ENCODE results near the gene RHEX.
"Not testable (repeated sequence)": the region's sequence is repeated elsewhere in the genome, so short reads cannot be mapped to it uniquely, and the experiment has no call there.

Gene RHEX

GRCh38 chr1:206055069-206055625 is 2.2 kb downstream of the RHEX start:
- ATAC-seq (replicated peaks; ENCODE audit: extremely low read depth, poor library complexity, severe bottlenecking); H3K27me3 Mint-ChIP-seq; H3K9me3 Mint-ChIP-seq; H3K36me3 Mint-ChIP-seq (ENCODE audit: insufficient read depth); H3K27ac Mint-ChIP-seq (ENCODE audit: low read depth); DNase-seq (ENCODE audit: low spot score in 2 of 2); H3K4me3 Mint-ChIP-seq; H3K4me1 Mint-ChIP-seq: not testable (repeated sequence)

GRCh38 chr1:206055639-206056323 is 2.8 kb downstream of the RHEX start:
- not testable (repeated sequence) for H3K27ac Mint-ChIP-seq (ENCODE audit: low read depth); H3K4me3 Mint-ChIP-seq

GRCh38 chr1:206058289-206058926 is 5.4 kb downstream of the RHEX start:
- not testable (repeated sequence) for ATAC-seq (replicated peaks; ENCODE audit: extremely low read depth, poor library complexity, severe bottlenecking); H3K27me3 Mint-ChIP-seq; H3K27ac Mint-ChIP-seq (ENCODE audit: low read depth); H3K4me1 Mint-ChIP-seq; DNase-seq (ENCODE audit: low spot score in 2 of 2); H3K4me3 Mint-ChIP-seq; H3K9me3 Mint-ChIP-seq; H3K36me3 Mint-ChIP-seq (ENCODE audit: insufficient read depth)

More at GRCh38 chr1:206055639-206056323, 2.8 kb downstream of the RHEX start:
- not testable (repeated sequence) for H3K9me3 Mint-ChIP-seq; ATAC-seq (replicated peaks; ENCODE audit: extremely low read depth, poor library complexity, severe bottlenecking); DNase-seq (ENCODE audit: low spot score in 2 of 2); H3K27me3 Mint-ChIP-seq; H3K4me1 Mint-ChIP-seq; H3K36me3 Mint-ChIP-seq (ENCODE audit: insufficient read depth)

- no peaks in the 10 kb centered on the region for H3K36me3 Mint-ChIP-seq (ENCODE audit: insufficient read depth)
- DNase-seq (ENCODE audit: low spot score in 2 of 2) (no peak), ATAC-seq (replicated peaks; ENCODE audit: extremely low read depth, poor library complexity, severe bottlenecking) (no peak)
- no peak overlapping the region for H3K4me3 Mint-ChIP-seq
- H3K27me3 Mint-ChIP-seq = no peaks in the 10 kb centered on the region
- no peaks in the 10 kb centered on the region for H3K4me1 Mint-ChIP-seq
- no peak overlapping the region for H3K27ac Mint-ChIP-seq (ENCODE audit: low read depth)
- peaks cover 4% of the 10 kb centered on the region for H3K9me3 Mint-ChIP-seq
Measured at GRCh38 chr1:206058927-206059292, 5.9 kb downstream of the RHEX start.

- Mint-ChIP-seq H3K27me3 (no peaks in the 10 kb centered on the region), H3K27ac (ENCODE audit: low read depth) (no peak overlapping the region), H3K4me3 (no peak overlapping the region), H3K4me1 (no peaks in the 10 kb centered on the region), H3K9me3 (peaks cover 4% of the 10 kb centered on the region), H3K36me3 (ENCODE audit: insufficient read depth) (no peaks in the 10 kb centered on the region)
- ATAC-seq (replicated peaks; ENCODE audit: extremely low read depth, poor library complexity, severe bottlenecking) = no peak
- DNase-seq (ENCODE audit: low spot score in 2 of 2) = no peak
Measured at GRCh38 chr1:206059355-206059915, 6.5 kb downstream of the RHEX start.

- ATAC-seq (replicated peaks; ENCODE audit: extremely low read depth, poor library complexity, severe bottlenecking) (no peak), DNase-seq (ENCODE audit: low spot score in 2 of 2) (no peak)
- Mint-ChIP-seq H3K36me3 (ENCODE audit: insufficient read depth) (no peaks in the 10 kb centered on the region), H3K27ac (ENCODE audit: low read depth) (no peak overlapping the region), H3K4me1 (no peaks in the 10 kb centered on the region), H3K9me3 (peaks cover 4% of the 10 kb centered on the region), H3K27me3 (no peaks in the 10 kb centered on the region), H3K4me3 (no peak overlapping the region)
Measured at GRCh38 chr1:206060844-206061243, 7.9 kb downstream of the RHEX start.

- no peak overlapping the region for H3K4me3 Mint-ChIP-seq
Measured at GRCh38 chr1:206062464-206062863, 9.5 kb downstream of the RHEX start.

GRCh38 chr1:206064001-206064400 is 11.0 kb downstream of the RHEX start:
- not testable (repeated sequence) for H3K4me3 Mint-ChIP-seq; ATAC-seq (replicated peaks; ENCODE audit: extremely low read depth, poor library complexity, severe bottlenecking); H3K27ac Mint-ChIP-seq (ENCODE audit: low read depth); H3K4me1 Mint-ChIP-seq; H3K36me3 Mint-ChIP-seq (ENCODE audit: insufficient read depth); DNase-seq (ENCODE audit: low spot score in 2 of 2); H3K9me3 Mint-ChIP-seq; H3K27me3 Mint-ChIP-seq

More at GRCh38 chr1:206062464-206062863, 9.5 kb downstream of the RHEX start:
- DNase-seq (ENCODE audit: low spot score in 2 of 2) (no peak), ATAC-seq (replicated peaks; ENCODE audit: extremely low read depth, poor library complexity, severe bottlenecking) (no peak)
- Mint-ChIP-seq H3K4me1 (no peaks in the 10 kb centered on the region), H3K27ac (ENCODE audit: low read depth) (no peak overlapping the region), H3K27me3 (no peaks in the 10 kb centered on the region), H3K9me3 (peaks cover 4% of the 10 kb centered on the region), H3K36me3 (ENCODE audit: insufficient read depth) (peaks cover 1% of the 10 kb centered on the region)

GRCh38 chr1:206064501-206064900 is 11.5 kb downstream of the RHEX start:
- H3K9me3 Mint-ChIP-seq; H3K27me3 Mint-ChIP-seq; H3K36me3 Mint-ChIP-seq (ENCODE audit: insufficient read depth); H3K4me3 Mint-ChIP-seq; H3K4me1 Mint-ChIP-seq; H3K27ac Mint-ChIP-seq (ENCODE audit: low read depth); DNase-seq (ENCODE audit: low spot score in 2 of 2); ATAC-seq (replicated peaks; ENCODE audit: extremely low read depth, poor library complexity, severe bottlenecking): not testable (repeated sequence)

GRCh38 chr1:206065547-206066145 is 12.7 kb downstream of the RHEX start:
- no peak for DNase-seq (ENCODE audit: low spot score in 2 of 2)
- no peaks in the 10 kb centered on the region for H3K4me1 Mint-ChIP-seq
- H3K27ac Mint-ChIP-seq (ENCODE audit: low read depth) = no peak overlapping the region
- H3K36me3 Mint-ChIP-seq (ENCODE audit: insufficient read depth) = peaks cover 1% of the 10 kb centered on the region
- no peaks in the 10 kb centered on the region for H3K27me3 Mint-ChIP-seq
- no peak overlapping the region for H3K4me3 Mint-ChIP-seq
- peaks cover 4% of the 10 kb centered on the region for H3K9me3 Mint-ChIP-seq
- no peak for ATAC-seq (replicated peaks; ENCODE audit: extremely low read depth, poor library complexity, severe bottlenecking)

- no peak for DNase-seq (ENCODE audit: low spot score in 2 of 2)
- no peak for ATAC-seq (replicated peaks; ENCODE audit: extremely low read depth, poor library complexity, severe bottlenecking)
- no peak overlapping the region for H3K27ac Mint-ChIP-seq (ENCODE audit: low read depth)
- H3K36me3 Mint-ChIP-seq (ENCODE audit: insufficient read depth) = peaks cover 1% of the 10 kb centered on the region
- peaks cover 4% of the 10 kb centered on the region for H3K9me3 Mint-ChIP-seq
- H3K4me3 Mint-ChIP-seq = no peak overlapping the region
- H3K4me1 Mint-ChIP-seq = no peaks in the 10 kb centered on the region
- H3K27me3 Mint-ChIP-seq = no peaks in the 10 kb centered on the region
Measured at GRCh38 chr1:206066479-206067171, 13.7 kb downstream of the RHEX start.

- no peak for DNase-seq (ENCODE audit: low spot score in 2 of 2)
- Mint-ChIP-seq H3K27ac (ENCODE audit: low read depth) (no peak overlapping the region), H3K27me3 (no peaks in the 10 kb centered on the region)
Measured at GRCh38 chr1:206067486-206068227, 14.7 kb downstream of the RHEX start.

More at GRCh38 chr1:206067486-206068227, 14.7 kb downstream of the RHEX start:
- H3K4me1 Mint-ChIP-seq = no peaks in the 10 kb centered on the region
- peaks cover 4% of the 10 kb centered on the region for H3K9me3 Mint-ChIP-seq
- no peak overlapping the region for H3K4me3 Mint-ChIP-seq
- ATAC-seq (replicated peaks; ENCODE audit: extremely low read depth, poor library complexity, severe bottlenecking) = no peak
- peaks cover 1% of the 10 kb centered on the region for H3K36me3 Mint-ChIP-seq (ENCODE audit: insufficient read depth)
